Stimulated activated CD8-positive, alpha-beta memory T cell treated with anti-CD3 and anti-CD28 coated beads, Interleukin-12 subunit alpha, Interleukin-12 subunit beta, amount 100 ng/mL, for 24 hours (primary cell): ENCODE data around the gene RABEPK.
"Not testable (repeated sequence)": the region's sequence is repeated elsewhere in the genome, so short reads cannot be mapped to it uniquely, and the experiment has no call there.

ENCODE experiments used
- DNase-seq: peaks from one replicate; pipeline ENCODE4 v3.0.0-alpha.2; 2020; ENCODE audit errors: extremely low read depth

RABEPK gene

GRCh38 chr9:125200216-125201047, at the start of gene RABEPK:
RABEPK (plus strand) TSS chr9:125200542; CDS start chr9:125203014, 2,472 bp downstream.
- DNase-seq, result peak; percentile 75

- no peak for DNase-seq
Observed at GRCh38 chr9:125151730-125152129, 48.6 kb upstream of the RABEPK start.

GRCh38 chr9:125153712-125154367, 46.5 kb upstream of the RABEPK start:
- DNase-seq, result no peak

- DNase-seq, result no peak
Observed at GRCh38 chr9:125156551-125156950, 43.8 kb upstream of the RABEPK start.

GRCh38 chr9:125160750-125161149, 39.6 kb upstream of the RABEPK start:
- no peak for DNase-seq

- no peak for DNase-seq
Observed at GRCh38 chr9:125161284-125161918, 38.9 kb upstream of the RABEPK start.

GRCh38 chr9:125162891-125163290, 37.5 kb upstream of the RABEPK start:
- DNase-seq, result not testable (repeated sequence)

- DNase-seq, result no peak
Observed at GRCh38 chr9:125166762-125167161, 33.6 kb upstream of the RABEPK start.

GRCh38 chr9:125169895-125170294, 30.4 kb upstream of the RABEPK start:
- no peak for DNase-seq

GRCh38 chr9:125172031-125172755, 28.1 kb upstream of the RABEPK start:
- no peak for DNase-seq

GRCh38 chr9:125176636-125177035, 23.7 kb upstream of the RABEPK start:
- DNase-seq, result no peak

GRCh38 chr9:125177888-125178287, 22.5 kb upstream of the RABEPK start:
- DNase-seq, result no peak

- DNase-seq, result not testable (repeated sequence)
Observed at GRCh38 chr9:125179776-125180175, 20.6 kb upstream of the RABEPK start.

- DNase-seq, result no peak
Observed at GRCh38 chr9:125180876-125181275, 19.5 kb upstream of the RABEPK start.

GRCh38 chr9:125181756-125182155, 18.6 kb upstream of the RABEPK start:
- not testable (repeated sequence) for DNase-seq

GRCh38 chr9:125183054-125183453, 17.3 kb upstream of the RABEPK start:
- no peak for DNase-seq

GRCh38 chr9:125183561-125183960, 16.8 kb upstream of the RABEPK start:
- no peak for DNase-seq

- DNase-seq, result no peak
Observed at GRCh38 chr9:125189011-125189360, 11.4 kb upstream of the RABEPK start.

- peak; percentile 94 for DNase-seq
Observed at GRCh38 chr9:125189361-125190289, 10.7 kb upstream of the RABEPK start, which contains the start of gene PPP6C. PPP6C (minus strand) TSS chr9:125189803; CDS start chr9:125189718, 85 bp downstream.

- no peak for DNase-seq
Observed at GRCh38 chr9:125190361-125190801, 10.0 kb upstream of the RABEPK start.

- not testable (repeated sequence) for DNase-seq
Observed at GRCh38 chr9:125194466-125194865, 5.9 kb upstream of the RABEPK start.
